CD4-positive, alpha-beta T cell treated with Interleukin-15 for 1 hour (primary cell): ENCODE data around the gene ARHGAP31.

Experiments
- DNase-seq: peaks from one replicate; pipeline ENCODE4 v3.0.0-alpha.2; 2020

The ARHGAP31 gene

GRCh38 chr3:119396870-119397269, 102.7 kb downstream of the ARHGAP31 start:
- no peak for DNase-seq

- no peak for DNase-seq
These were observed 106.3 kb downstream of the ARHGAP31 start for GRCh38 chr3:119400466-119400865.

- DNase-seq = no peak
These were observed 106.9 kb downstream of the ARHGAP31 start for GRCh38 chr3:119401069-119401468.

- no peak for DNase-seq
These were observed 107.6 kb downstream of the ARHGAP31 start for GRCh38 chr3:119401503-119402440.

- DNase-seq = no peak
These were observed 108.6 kb downstream of the ARHGAP31 start for GRCh38 chr3:119402791-119403190.

GRCh38 chr3:119403201-119403600, 109.0 kb downstream of the ARHGAP31 start:
- no peak for DNase-seq

GRCh38 chr3:119405315-119405714, 111.1 kb downstream of the ARHGAP31 start:
- DNase-seq = no peak

- DNase-seq = no peak
These were observed 114.2 kb downstream of the ARHGAP31 start for GRCh38 chr3:119408243-119408950.

- DNase-seq = no peak
These were observed 115.7 kb downstream of the ARHGAP31 start for GRCh38 chr3:119409844-119410243.

- no peak for DNase-seq
These were observed 119.6 kb downstream of the ARHGAP31 start for GRCh38 chr3:119413603-119414280.

- no peak for DNase-seq
These were observed 122.7 kb downstream of the ARHGAP31 start for GRCh38 chr3:119416873-119417272.

- DNase-seq = no peak
These were observed 123.8 kb downstream of the ARHGAP31 start for GRCh38 chr3:119417771-119418512.

- no peak for DNase-seq
These were observed 124.5 kb downstream of the ARHGAP31 start for GRCh38 chr3:119418641-119419040.

GRCh38 chr3:119420196-119420595, 126.0 kb downstream of the ARHGAP31 start:
- no peak for DNase-seq

GRCh38 chr3:119427669-119428068, 133.5 kb downstream of the ARHGAP31 start:
- DNase-seq = no peak

- no peak for DNase-seq
These were observed 134.4 kb downstream of the ARHGAP31 start for GRCh38 chr3:119428538-119428937.

- no peak for DNase-seq
These were observed 139.6 kb downstream of the ARHGAP31 start for GRCh38 chr3:119433613-119434325.

GRCh38 chr3:119434703-119435102, 140.5 kb downstream of the ARHGAP31 start:
- DNase-seq = no peak

- DNase-seq = no peak
These were observed 142.8 kb downstream of the ARHGAP31 start for GRCh38 chr3:119436977-119437376.

GRCh38 chr3:119437691-119438258, 143.6 kb downstream of the ARHGAP31 start:
- DNase-seq = no peak

- no peak for DNase-seq
These were observed 149.0 kb downstream of the ARHGAP31 start for GRCh38 chr3:119443179-119443578.

GRCh38 chr3:119444590-119444989, 150.4 kb downstream of the ARHGAP31 start:
- no peak for DNase-seq
